Nephron (organoid): ENCODE data around the gene PTPRN2.

ENCODE experiments used
- H3K27ac Mint-ChIP-seq, 3 experiments: 2 replicates each; pipeline ENCODE4 v1.8.0; 2020; ENCODE audit warnings: mixed read lengths in 3 of 3, mild to moderate bottlenecking in 2 of 3, moderate library complexity in 1 of 3
- H3K27me3 Mint-ChIP-seq: 2 replicates; pipeline ENCODE4 v1.8.0; 2021; ENCODE audit warnings: low read depth, mild to moderate bottlenecking, moderate library complexity, mixed read lengths
- H3K36me3 Mint-ChIP-seq: 2 replicates; pipeline ENCODE4 v1.8.0; 2020; ENCODE audit warnings: low read depth, mixed read lengths
- H3K4me1 Mint-ChIP-seq: 2 replicates; pipeline ENCODE4 v1.8.0; 2020; ENCODE audit warnings: mixed read lengths
- H3K4me3 Mint-ChIP-seq, 3 experiments: 2 replicates each; pipeline ENCODE4 v1.8.0; 2020; ENCODE audit warnings: mild to moderate bottlenecking in 3 of 3, mixed read lengths in 3 of 3, moderate library complexity in 2 of 3
- H3K9me3 Mint-ChIP-seq: 2 replicates; pipeline ENCODE4 v1.8.0; 2020; ENCODE audit warnings: mixed read lengths
- TF ChIP-seq, protein P1 (sequence below), 3 experiments: fragments of 200-600 bp; sonication (generic); IDR thresholded peaks; one replicate each; pipeline ENCODE4 v1.5.0; 2021; ENCODE audit warnings: antibody characterized with exemption in 3 of 3; ENCODE audit not compliant: unreplicated experiment in 3 of 3

PTPRN2 gene

DNA sequence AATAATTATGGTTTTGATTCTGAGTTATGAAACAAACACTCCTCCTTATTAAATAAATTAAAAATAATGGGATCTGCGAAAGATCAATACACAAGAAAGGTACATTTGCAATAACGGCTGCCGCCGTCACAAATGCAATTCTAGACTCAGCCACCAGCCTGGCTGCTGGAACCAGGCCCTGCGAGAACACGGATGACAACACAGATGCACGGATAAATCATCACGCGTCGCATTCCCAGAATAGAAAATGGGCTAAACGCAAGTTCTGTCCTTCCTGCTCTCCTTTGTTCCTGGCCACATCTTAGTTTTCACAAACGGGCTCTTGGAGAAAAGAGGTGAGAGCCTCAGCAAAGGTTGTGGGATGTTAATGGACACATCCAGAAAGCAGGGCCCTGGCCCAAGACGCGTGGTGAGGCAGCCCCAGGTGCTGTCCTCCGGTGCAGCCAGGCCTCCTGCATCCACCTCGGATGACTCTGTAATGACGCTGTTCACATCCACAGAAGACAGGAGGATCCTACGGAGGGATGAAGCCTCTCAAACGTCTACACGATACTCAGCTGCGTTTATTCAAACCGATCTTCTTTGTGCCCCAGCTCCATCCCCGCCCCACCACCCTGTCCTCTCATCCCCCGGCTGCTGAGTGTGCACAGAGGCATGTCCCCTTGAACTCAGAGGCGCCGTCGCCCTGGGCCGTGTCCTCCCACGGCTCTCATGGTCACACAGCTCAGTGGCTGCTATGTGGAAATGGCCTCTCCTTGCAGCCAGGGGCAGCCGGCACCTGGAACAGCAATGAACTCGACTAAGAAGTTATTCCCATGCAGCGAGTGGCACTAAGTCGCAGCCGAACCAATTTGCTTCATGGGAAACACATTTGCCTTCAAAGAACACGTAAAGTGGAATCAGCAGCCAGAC, 197.9 kb downstream of the PTPRN2 start:
- no peaks in the 10 kb centered on the region for H3K36me3 Mint-ChIP-seq
- H3K27me3 Mint-ChIP-seq: peaks cover 31% of the 10 kb centered on the region
- no peak overlapping the region for H3K27ac Mint-ChIP-seq
- peaks cover 6% of the 10 kb centered on the region for H3K4me1 Mint-ChIP-seq
- TF ChIP-seq, protein P1, sequence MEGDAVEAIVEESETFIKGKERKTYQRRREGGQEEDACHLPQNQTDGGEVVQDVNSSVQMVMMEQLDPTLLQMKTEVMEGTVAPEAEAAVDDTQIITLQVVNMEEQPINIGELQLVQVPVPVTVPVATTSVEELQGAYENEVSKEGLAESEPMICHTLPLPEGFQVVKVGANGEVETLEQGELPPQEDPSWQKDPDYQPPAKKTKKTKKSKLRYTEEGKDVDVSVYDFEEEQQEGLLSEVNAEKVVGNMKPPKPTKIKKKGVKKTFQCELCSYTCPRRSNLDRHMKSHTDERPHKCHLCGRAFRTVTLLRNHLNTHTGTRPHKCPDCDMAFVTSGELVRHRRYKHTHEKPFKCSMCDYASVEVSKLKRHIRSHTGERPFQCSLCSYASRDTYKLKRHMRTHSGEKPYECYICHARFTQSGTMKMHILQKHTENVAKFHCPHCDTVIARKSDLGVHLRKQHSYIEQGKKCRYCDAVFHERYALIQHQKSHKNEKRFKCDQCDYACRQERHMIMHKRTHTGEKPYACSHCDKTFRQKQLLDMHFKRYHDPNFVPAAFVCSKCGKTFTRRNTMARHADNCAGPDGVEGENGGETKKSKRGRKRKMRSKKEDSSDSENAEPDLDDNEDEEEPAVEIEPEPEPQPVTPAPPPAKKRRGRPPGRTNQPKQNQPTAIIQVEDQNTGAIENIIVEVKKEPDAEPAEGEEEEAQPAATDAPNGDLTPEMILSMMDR (IDR thresholded peaks at IDR 0.05; ENCODE audit: unreplicated experiment in 3 of 3): no peak
- no peak overlapping the region for H3K4me3 Mint-ChIP-seq
- H3K9me3 Mint-ChIP-seq: no peaks in the 10 kb centered on the region

DNA sequence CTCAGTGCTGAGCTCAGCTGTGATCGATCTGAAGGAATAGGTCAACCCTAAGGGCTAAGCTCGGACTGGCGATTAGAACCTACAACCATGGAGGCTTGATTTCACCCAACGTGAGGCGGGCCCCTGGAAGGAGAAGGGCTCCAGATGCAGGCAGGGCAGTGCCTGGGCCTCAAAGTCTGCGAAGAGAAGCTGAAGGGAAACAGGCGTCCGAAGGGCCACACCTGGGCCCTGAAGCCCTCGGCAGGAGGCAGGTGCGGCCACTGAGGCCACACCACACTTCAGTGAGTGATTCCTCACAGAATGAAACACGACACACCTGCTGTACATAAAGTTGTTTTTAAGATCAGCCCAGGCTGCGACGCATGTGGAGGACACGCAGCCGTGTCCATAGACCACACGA, 198.7 kb downstream of the PTPRN2 start:
- H3K27me3 Mint-ChIP-seq: peaks cover 39% of the 10 kb centered on the region
- TF ChIP-seq, protein P1 (IDR thresholded peaks at IDR 0.05; ENCODE audit: unreplicated experiment in 3 of 3): no peak
- H3K36me3 Mint-ChIP-seq: no peaks in the 10 kb centered on the region

DNA sequence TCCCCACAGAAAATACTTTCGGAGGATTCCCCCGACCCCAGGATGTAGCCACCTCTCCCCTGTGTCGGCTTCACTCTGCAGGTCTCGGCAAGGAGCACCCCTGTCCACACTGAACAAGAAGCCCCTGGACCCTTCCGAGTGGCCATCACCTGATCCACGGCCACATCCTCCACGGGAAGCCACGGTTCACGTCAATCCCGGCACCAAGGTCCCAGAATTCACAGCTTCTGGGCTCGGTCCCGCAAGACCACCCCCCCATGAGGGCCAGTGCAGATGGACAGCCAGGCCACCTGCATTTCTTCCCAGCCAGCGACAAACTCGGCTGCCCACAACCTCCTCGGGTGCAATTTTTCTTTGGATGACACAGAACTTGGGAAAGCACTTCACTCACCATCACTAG, 199.6 kb downstream of the PTPRN2 start:
- TF ChIP-seq, protein P1 (IDR thresholded peaks at IDR 0.05; ENCODE audit: unreplicated experiment in 3 of 3): no peak
- Mint-ChIP-seq H3K36me3 (no peaks in the 10 kb centered on the region), H3K4me3 (no peak overlapping the region), H3K4me1 (peaks cover 6% of the 10 kb centered on the region), H3K27ac (no peak overlapping the region), H3K27me3 (peaks cover 33% of the 10 kb centered on the region), H3K9me3 (no peaks in the 10 kb centered on the region)

More for the DNA sequence above, 198.7 kb downstream of the PTPRN2 start:
- no peak overlapping the region for H3K27ac Mint-ChIP-seq
- H3K4me3 Mint-ChIP-seq: no peak overlapping the region
- peaks cover 6% of the 10 kb centered on the region for H3K4me1 Mint-ChIP-seq
- no peaks in the 10 kb centered on the region for H3K9me3 Mint-ChIP-seq

DNA sequence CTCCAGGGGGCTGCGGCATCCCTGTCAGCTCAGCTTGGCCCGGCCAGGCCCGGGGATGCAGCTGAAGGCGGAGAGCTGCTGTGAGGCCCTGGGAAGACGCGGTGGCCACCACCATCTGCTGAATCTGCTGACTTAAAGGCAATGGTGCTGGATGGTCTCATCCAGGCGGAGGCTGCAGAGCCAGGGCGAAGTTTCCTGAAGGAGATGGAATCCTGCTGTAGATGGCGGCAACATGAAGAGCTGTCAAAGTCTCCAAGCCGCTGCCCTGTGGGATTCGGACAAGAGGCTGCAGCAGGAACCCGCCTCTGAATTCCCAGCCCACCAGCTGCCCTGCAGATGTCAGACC, 200.1 kb downstream of the PTPRN2 start:
- Mint-ChIP-seq H3K4me1 (peaks cover 6% of the 10 kb centered on the region), H3K27ac (no peak overlapping the region), H3K27me3 (peaks cover 32% of the 10 kb centered on the region), H3K9me3 (no peaks in the 10 kb centered on the region), H3K4me3 (no peak overlapping the region), H3K36me3 (no peaks in the 10 kb centered on the region)
- TF ChIP-seq, protein P1 (IDR thresholded peaks at IDR 0.05; ENCODE audit: unreplicated experiment in 3 of 3): no peak

DNA sequence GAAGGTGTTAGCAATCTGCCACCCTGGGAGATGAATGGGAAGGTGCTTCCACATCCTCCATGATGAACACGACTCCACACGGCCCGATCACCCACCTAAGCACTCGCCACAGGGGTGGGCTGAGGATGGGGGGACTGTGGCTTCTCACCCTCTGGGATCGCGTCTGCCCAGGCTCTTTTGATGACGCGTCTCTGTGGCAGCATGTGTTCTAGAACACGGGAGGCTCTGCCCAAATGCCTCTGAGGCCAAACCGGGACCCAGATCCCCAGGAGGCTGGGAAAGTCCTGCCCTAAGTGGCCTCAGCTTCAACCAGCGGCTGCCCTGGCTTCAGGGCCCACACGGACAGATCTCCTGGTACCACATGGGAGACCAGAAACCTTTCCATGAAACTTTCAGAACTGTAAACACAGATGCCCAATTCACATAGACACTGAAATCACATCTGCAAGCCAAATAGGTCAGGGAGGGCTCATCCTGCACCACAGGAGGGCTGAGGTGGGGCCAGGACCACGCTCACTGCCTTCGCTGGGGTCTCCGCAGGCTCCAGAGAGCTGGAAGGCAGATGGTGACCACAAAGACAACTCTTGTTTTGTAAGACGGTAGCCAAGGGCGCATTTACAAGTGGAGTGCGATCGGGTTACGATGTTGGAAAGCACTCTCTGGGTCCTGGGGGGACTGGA, 200.6 kb downstream of the PTPRN2 start:
- TF ChIP-seq, protein P1 (IDR thresholded peaks at IDR 0.05; ENCODE audit: unreplicated experiment in 3 of 3): no peak
- Mint-ChIP-seq H3K4me1 (peaks cover 6% of the 10 kb centered on the region), H3K4me3 (no peak overlapping the region), H3K27ac (no peak overlapping the region), H3K36me3 (no peaks in the 10 kb centered on the region), H3K27me3 (peaks cover 32% of the 10 kb centered on the region), H3K9me3 (peaks cover 3% of the 10 kb centered on the region)
